ENCODE results near the gene ERBB4.
A peak's percentile ranks its signal among the peaks of the same experiment; 100 is the strongest.

Gene ERBB4

DNA sequence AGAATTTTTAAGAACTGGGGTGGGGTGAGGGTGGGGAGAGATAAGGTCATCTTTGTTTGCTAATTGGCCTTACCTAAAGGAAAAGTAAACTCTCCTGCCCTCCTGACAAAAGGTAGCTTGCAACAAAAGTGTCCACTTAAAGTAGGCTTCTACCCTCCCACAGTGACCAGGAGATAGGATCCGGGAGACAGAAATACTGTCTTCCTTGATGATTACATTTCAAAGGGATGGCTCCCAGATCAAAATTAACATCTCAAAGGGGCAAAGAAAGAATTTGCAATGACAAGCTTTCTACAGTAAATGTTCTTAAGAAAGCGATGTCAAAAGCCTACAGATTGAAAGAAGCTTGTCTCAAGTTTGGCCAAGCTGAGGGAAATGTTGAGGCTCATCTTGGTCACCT is 1206.9 kb downstream of the ERBB4 start:
- H3K27ac ChIP-seq (replicated peaks; ENCODE audit: low read length), result no peak overlapping the region
- no peak overlapping the region for H3K18ac ChIP-seq (ENCODE audit: low read length)
- no CpG with 5 or more reads among the region's 2 CpGs for WGBS, 2 donors (ENCODE audit: extremely low coverage in 2 of 2, insufficient read length in 2 of 2, insufficient replicate concordance in 1 of 2)
- peaks cover 0 to 5% of the 10 kb centered on the region in 2 donors for H3K4me1 ChIP-seq (ENCODE audit: control insufficient read depth in 2 of 2, insufficient read depth in 1 of 2, low read depth in 1 of 2, low read length in 2 of 2)
- no peaks in the 10 kb centered on the region for H3K9me3 ChIP-seq (replicated peaks in 1 of 2; ENCODE audit: control insufficient read depth in 2 of 2, insufficient read depth in 1 of 2, low read depth in 1 of 2, low read length in 2 of 2)
- no peak overlapping the region for H2BK15ac ChIP-seq (ENCODE audit: low read length)
- H4K91ac ChIP-seq (ENCODE audit: low read depth, low read length, poor library complexity), result no peak overlapping the region
- no peaks in the 10 kb centered on the region for H3K79me1 ChIP-seq (ENCODE audit: low read depth, low read length)
- H2BK5ac ChIP-seq (ENCODE audit: low read length), result no peak overlapping the region
- no peaks in the 10 kb centered on the region for H3K36me3 ChIP-seq (replicated peaks in 1 of 2; ENCODE audit: control insufficient read depth in 2 of 2, insufficient read depth in 2 of 2, low read length in 2 of 2)
- no peak overlapping the region for H2BK12ac ChIP-seq (ENCODE audit: low read length)
- no peak overlapping the region for H2AK5ac ChIP-seq (ENCODE audit: low read depth, low read length)
- no peak overlapping the region for H4K8ac ChIP-seq (ENCODE audit: low read depth, low read length)
- no peak overlapping the region for H3K9ac ChIP-seq (ENCODE audit: low read depth, low read length, poor library complexity)
- peak overlapping the region; percentile 41 for H2AFZ ChIP-seq (ENCODE audit: low read length)
- no peak overlapping the region for H3K4me2 ChIP-seq (ENCODE audit: insufficient read depth, low read length, poor library complexity, severe bottlenecking)
- DNase-seq (ENCODE audit: low spot score), result no peak
- no peak overlapping the region for H3K14ac ChIP-seq (ENCODE audit: low read length)
- H3K4ac ChIP-seq (ENCODE audit: low read length), result no peak overlapping the region
- no peak overlapping the region for H3K4me3 ChIP-seq (ENCODE audit: low read length in 2 of 2)
- no peak overlapping the region for H2BK120ac ChIP-seq (ENCODE audit: low read depth, low read length)
- H3K23ac ChIP-seq (ENCODE audit: low read depth, low read length, poor library complexity), result no peak overlapping the region
- no peaks in the 10 kb centered on the region for H3K27me3 ChIP-seq (ENCODE audit: control insufficient read depth in 3 of 3, insufficient read depth in 3 of 3, low read depth in 1 of 3, low read length in 3 of 3)

DNA sequence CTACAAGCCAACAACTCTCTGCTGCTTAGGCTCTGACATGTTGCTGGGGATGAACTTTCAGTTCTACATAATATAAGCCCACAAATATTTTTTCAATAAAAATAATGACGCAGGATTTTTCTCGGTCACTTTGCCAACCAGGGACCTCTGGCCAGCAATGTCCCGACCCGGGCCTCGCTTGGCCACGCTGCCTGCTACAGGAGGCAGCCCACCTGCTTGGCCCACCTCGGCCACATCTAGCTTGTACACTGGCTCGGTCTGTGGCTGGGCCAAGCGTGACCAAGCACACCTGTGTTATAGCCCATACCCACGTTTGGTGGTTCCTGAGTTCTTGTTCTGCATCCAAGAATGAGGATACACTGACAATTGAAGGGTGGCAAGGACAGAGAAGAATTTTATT is 1208.7 kb downstream of the ERBB4 start:
- no peak overlapping the region for H2BK5ac ChIP-seq (ENCODE audit: low read length)
- no peak overlapping the region for H4K8ac ChIP-seq (ENCODE audit: low read depth, low read length)
- peaks cover 0 to 5% of the 10 kb centered on the region in 2 donors for H3K4me1 ChIP-seq (ENCODE audit: control insufficient read depth in 2 of 2, insufficient read depth in 1 of 2, low read depth in 1 of 2, low read length in 2 of 2)

DNA sequence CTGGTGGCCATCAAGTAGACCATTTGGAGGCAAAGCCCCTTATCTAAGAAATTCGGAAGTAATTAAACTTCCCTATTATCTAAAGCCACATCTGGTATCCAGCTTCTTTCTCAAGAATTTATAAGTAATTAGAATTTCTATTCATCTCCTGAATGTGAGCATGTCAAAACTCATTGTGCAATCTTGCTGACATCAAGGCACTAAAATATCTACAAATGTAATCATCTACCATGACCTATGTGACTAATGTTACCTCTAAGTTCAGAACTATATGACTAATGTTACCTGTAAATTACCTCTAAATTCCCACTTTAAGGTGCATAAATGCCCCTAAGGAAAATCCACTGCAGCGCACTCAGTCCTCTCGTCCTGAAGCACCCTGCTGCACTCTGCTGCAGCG is 1209.2 kb downstream of the ERBB4 start:
- Histone ChIP-seq H4K91ac (ENCODE audit: low read depth, low read length, poor library complexity) (no peak overlapping the region), H2BK5ac (ENCODE audit: low read length) (no peak overlapping the region), H2BK12ac (ENCODE audit: low read length) (no peak overlapping the region), H2BK120ac (ENCODE audit: low read depth, low read length) (no peak overlapping the region), H4K8ac (ENCODE audit: low read depth, low read length) (no peak overlapping the region), H3K9me3 (replicated peaks in 1 of 2; ENCODE audit: control insufficient read depth in 2 of 2, insufficient read depth in 1 of 2, low read depth in 1 of 2, low read length in 2 of 2) (no peaks in the 10 kb centered on the region), H3K4ac (ENCODE audit: low read length) (no peak overlapping the region), H3K9ac (ENCODE audit: low read depth, low read length, poor library complexity) (no peak overlapping the region), H3K14ac (ENCODE audit: low read length) (no peak overlapping the region), H3K36me3 (replicated peaks in 1 of 2; ENCODE audit: control insufficient read depth in 2 of 2, insufficient read depth in 2 of 2, low read length in 2 of 2) (no peaks in the 10 kb centered on the region), H2AFZ (ENCODE audit: low read length) (no peak overlapping the region), H2AK5ac (ENCODE audit: low read depth, low read length) (no peak overlapping the region), H3K4me3 (ENCODE audit: low read length in 2 of 2) (no peak overlapping the region), H3K4me1 (ENCODE audit: control insufficient read depth in 2 of 2, insufficient read depth in 1 of 2, low read depth in 1 of 2, low read length in 2 of 2) (peaks cover 0 to 5% of the 10 kb centered on the region in 2 donors), H3K18ac (ENCODE audit: low read length) (no peak overlapping the region), H3K27me3 (ENCODE audit: control insufficient read depth in 3 of 3, insufficient read depth in 3 of 3, low read depth in 1 of 3, low read length in 3 of 3) (no peaks in the 10 kb centered on the region), H3K79me1 (ENCODE audit: low read depth, low read length) (no peaks in the 10 kb centered on the region), H3K23ac (ENCODE audit: low read depth, low read length, poor library complexity) (no peak overlapping the region), H3K27ac (replicated peaks; ENCODE audit: low read length) (no peak overlapping the region), H3K4me2 (ENCODE audit: insufficient read depth, low read length, poor library complexity, severe bottlenecking) (no peak overlapping the region), H2BK15ac (ENCODE audit: low read length) (no peak overlapping the region)
- no peak for DNase-seq (ENCODE audit: low spot score)
- no CpG with 5 or more reads among the region's 4 CpGs for whole genome bisulfite sequencing, 2 donors (ENCODE audit: extremely low coverage in 2 of 2, insufficient read length in 2 of 2, insufficient replicate concordance in 1 of 2)

More for the DNA sequence above, 1208.7 kb downstream of the ERBB4 start:
- H3K36me3 ChIP-seq (replicated peaks in 1 of 2; ENCODE audit: control insufficient read depth in 2 of 2, insufficient read depth in 2 of 2, low read length in 2 of 2), result no peaks in the 10 kb centered on the region
- H3K9ac ChIP-seq (ENCODE audit: low read depth, low read length, poor library complexity), result no peak overlapping the region
- H2AFZ ChIP-seq (ENCODE audit: low read length), result no peak overlapping the region
- no peak overlapping the region for H3K4ac ChIP-seq (ENCODE audit: low read length)
- H2BK120ac ChIP-seq (ENCODE audit: low read depth, low read length), result no peak overlapping the region
- no CpG with 5 or more reads among the region's 10 CpGs for WGBS, 2 donors (ENCODE audit: extremely low coverage in 2 of 2, insufficient read length in 2 of 2, insufficient replicate concordance in 1 of 2)
- H3K14ac ChIP-seq (ENCODE audit: low read length), result no peak overlapping the region
- no peak overlapping the region for H3K4me3 ChIP-seq (ENCODE audit: low read length in 2 of 2)
- no peak overlapping the region for H2AK5ac ChIP-seq (ENCODE audit: low read depth, low read length)
- H3K27ac ChIP-seq (replicated peaks; ENCODE audit: low read length), result no peak overlapping the region
- DNase-seq (ENCODE audit: low spot score), result no peak
- H3K4me2 ChIP-seq (ENCODE audit: insufficient read depth, low read length, poor library complexity, severe bottlenecking), result no peak overlapping the region
- H2BK12ac ChIP-seq (ENCODE audit: low read length), result no peak overlapping the region
- H4K91ac ChIP-seq (ENCODE audit: low read depth, low read length, poor library complexity), result no peak overlapping the region
- H3K23ac ChIP-seq (ENCODE audit: low read depth, low read length, poor library complexity), result no peak overlapping the region
- H3K79me1 ChIP-seq (ENCODE audit: low read depth, low read length), result no peaks in the 10 kb centered on the region
- no peaks in the 10 kb centered on the region for H3K9me3 ChIP-seq (replicated peaks in 1 of 2; ENCODE audit: control insufficient read depth in 2 of 2, insufficient read depth in 1 of 2, low read depth in 1 of 2, low read length in 2 of 2)
- no peak overlapping the region for H2BK15ac ChIP-seq (ENCODE audit: low read length)
- no peak overlapping the region for H3K18ac ChIP-seq (ENCODE audit: low read length)
- no peaks in the 10 kb centered on the region for H3K27me3 ChIP-seq (ENCODE audit: control insufficient read depth in 3 of 3, insufficient read depth in 3 of 3, low read depth in 1 of 3, low read length in 3 of 3)

DNA sequence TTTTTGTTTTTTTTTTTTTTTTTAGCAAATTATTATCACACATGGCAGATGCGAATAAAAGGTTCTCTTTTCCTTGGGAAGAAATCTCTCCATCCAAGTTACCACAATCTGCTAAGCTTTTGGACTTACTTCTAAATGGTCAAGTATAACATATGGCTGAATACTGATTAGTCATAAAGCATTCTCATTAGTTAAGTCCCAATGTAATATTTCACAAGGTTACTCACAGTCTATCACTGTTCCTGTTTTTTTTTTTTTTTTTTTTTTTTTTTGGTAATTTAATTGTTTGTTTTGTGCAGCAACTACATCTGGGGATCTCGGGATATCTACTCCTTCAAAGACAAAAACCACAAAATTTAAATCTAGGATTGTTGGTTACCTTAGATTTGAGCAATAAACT is 1210.5 kb downstream of the ERBB4 start:
- H3K27ac ChIP-seq (replicated peaks; ENCODE audit: low read length), result no peak overlapping the region

More for the DNA sequence above, 1210.5 kb downstream of the ERBB4 start:
- Histone ChIP-seq H2AFZ (ENCODE audit: low read length) (no peak overlapping the region), H3K9me3 (replicated peaks in 1 of 2; ENCODE audit: control insufficient read depth in 2 of 2, insufficient read depth in 1 of 2, low read depth in 1 of 2, low read length in 2 of 2) (no peaks in the 10 kb centered on the region), H3K18ac (ENCODE audit: low read length) (no peak overlapping the region), H3K4me2 (ENCODE audit: insufficient read depth, low read length, poor library complexity, severe bottlenecking) (no peak overlapping the region), H3K23ac (ENCODE audit: low read depth, low read length, poor library complexity) (no peak overlapping the region), H2BK5ac (ENCODE audit: low read length) (no peak overlapping the region), H3K79me1 (ENCODE audit: low read depth, low read length) (no peaks in the 10 kb centered on the region), H3K9ac (ENCODE audit: low read depth, low read length, poor library complexity) (no peak overlapping the region), H3K14ac (ENCODE audit: low read length) (no peak overlapping the region), H3K27me3 (ENCODE audit: control insufficient read depth in 3 of 3, insufficient read depth in 3 of 3, low read depth in 1 of 3, low read length in 3 of 3) (no peaks in the 10 kb centered on the region), H3K36me3 (replicated peaks in 1 of 2; ENCODE audit: control insufficient read depth in 2 of 2, insufficient read depth in 2 of 2, low read length in 2 of 2) (no peaks in the 10 kb centered on the region), H3K4me3 (ENCODE audit: low read length in 2 of 2) (no peak overlapping the region), H2BK120ac (ENCODE audit: low read depth, low read length) (no peak overlapping the region), H4K91ac (ENCODE audit: low read depth, low read length, poor library complexity) (no peak overlapping the region), H3K4me1 (ENCODE audit: control insufficient read depth in 2 of 2, insufficient read depth in 1 of 2, low read depth in 1 of 2, low read length in 2 of 2) (peaks cover 0 to 5% of the 10 kb centered on the region in 2 donors), H2BK15ac (ENCODE audit: low read length) (no peak overlapping the region), H3K4ac (ENCODE audit: low read length) (no peak overlapping the region), H2BK12ac (ENCODE audit: low read length) (no peak overlapping the region), H4K8ac (ENCODE audit: low read depth, low read length) (no peak overlapping the region), H2AK5ac (ENCODE audit: low read depth, low read length) (no peak overlapping the region)
- WGBS, 2 donors (ENCODE audit: extremely low coverage in 2 of 2, insufficient read length in 2 of 2, insufficient replicate concordance in 1 of 2), result no CpG with 5 or more reads among the region's 2 CpGs
- DNase-seq (ENCODE audit: low spot score), result no peak

Data from neuronal stem cell (in vitro differentiated cells).